ENCODE measurements around the gene RABGAP1L. TPM values are rescaled to one million over a fixed set of nuclear protein-coding genes. Genes with fewer than 3 reads are reported as not detected.

Gene RABGAP1L
- total and polyA plus RNA-seq, 2 donors (not counting 3 experiments of a cell fraction or from before 2014, with no cell fraction given) = 6.4 to 22.2 TPM

GRCh38 chr1:174114106-174114505, 45.2 kb upstream of the RABGAP1L start:
- no peak for FAIRE-seq

More at GRCh38 chr1:174114106-174114505, 45.2 kb upstream of the RABGAP1L start:
- intact Hi-C loops (cut with micrococcal nuclease) (no loop called here), dilution Hi-C loops (cut with MboI; ENCODE audit: extremely low pct_ligation_motif_present, low sequenced_read_pairs) (no loop called here)
- Histone ChIP-seq H2AFZ (ENCODE audit: low read depth, low read length) (no peak overlapping the region), H3K9ac (replicated peaks; ENCODE audit: extremely low read depth, insufficient read depth, low read length) (no peak overlapping the region), H3K4me1 (ENCODE audit: control insufficient read depth, extremely low read depth, insufficient read depth, low read length) (no peaks in the 10 kb centered on the region), H3K36me3 (ENCODE audit: control insufficient read depth in 2 of 2, extremely low read depth in 1 of 2, insufficient read depth in 2 of 2, low read length in 2 of 2) (no peaks in the 10 kb centered on the region), H3K9me3 (replicated peaks; ENCODE audit: control insufficient read depth, insufficient read depth, low read length) (no peaks in the 10 kb centered on the region), H3K9me1 (replicated peaks; ENCODE audit: control insufficient read depth, extremely low read depth, insufficient read depth, low read length) (no peaks in the 10 kb centered on the region), H3K4me2 (ENCODE audit: insufficient read depth, low read length) (no peak overlapping the region), H4K20me1 (replicated peaks; ENCODE audit: control insufficient read depth, extremely low read depth, insufficient read depth, low read length) (no peaks in the 10 kb centered on the region), H3K79me2 (ENCODE audit: control insufficient read depth, insufficient read depth, low read length) (no peaks in the 10 kb centered on the region), H3K4me3 (replicated peaks in 1 of 3; ENCODE audit: insufficient read depth in 1 of 3, low read depth in 1 of 3, low read length in 3 of 3) (no peak overlapping the region), H3K27ac (ENCODE audit: insufficient read depth, low read depth, low read length) (no peak overlapping the region), H3K27me3 (ENCODE audit: control insufficient read depth in 2 of 2, insufficient read depth in 2 of 2, low read length in 2 of 2) (peaks cover 0 to 5% of the 10 kb centered on the region in 2 experiments)
- DNase-seq (ENCODE audit: low read depth, low spot score) = no peak
- ChIA-PET POLR2A (no interaction called here), CTCF (interaction anchor here (0.8 to 1.7 kb wide), 10 partner anchors 8 to 103 kb away, joined by 3 to 8 read pairs (median 4); no protein-coding TSS in a partner anchor)
- no TSS peak for BruUV-seq (replicated peaks)
- TF ChIP-seq EZH2 (IDR thresholded peaks at IDR 0.05; ENCODE audit: borderline replicate concordance, low read depth, low read length, severe bottlenecking) = no peak
- no peak for TF ChIP-seq MYC (IDR thresholded peaks at IDR 0.05; ENCODE audit: low read depth, low read length)
- no peak for TF ChIP-seq CTCF (IDR thresholded peaks at IDR 0.05; ENCODE audit: extremely low read depth in 1 of 2, insufficient read depth in 1 of 2, low read depth in 1 of 2, low read length in 2 of 2)

Measured in endothelial cell of umbilical vein (primary cell).